ENCODE data around the gene GPR155.
A peak's percentile ranks its signal among the peaks of the same experiment; 100 is the strongest.
"Not testable (repeated sequence)": the region's sequence is repeated elsewhere in the genome, so short reads cannot be mapped to it uniquely, and the experiment has no call there.

GPR155 gene

DNA sequence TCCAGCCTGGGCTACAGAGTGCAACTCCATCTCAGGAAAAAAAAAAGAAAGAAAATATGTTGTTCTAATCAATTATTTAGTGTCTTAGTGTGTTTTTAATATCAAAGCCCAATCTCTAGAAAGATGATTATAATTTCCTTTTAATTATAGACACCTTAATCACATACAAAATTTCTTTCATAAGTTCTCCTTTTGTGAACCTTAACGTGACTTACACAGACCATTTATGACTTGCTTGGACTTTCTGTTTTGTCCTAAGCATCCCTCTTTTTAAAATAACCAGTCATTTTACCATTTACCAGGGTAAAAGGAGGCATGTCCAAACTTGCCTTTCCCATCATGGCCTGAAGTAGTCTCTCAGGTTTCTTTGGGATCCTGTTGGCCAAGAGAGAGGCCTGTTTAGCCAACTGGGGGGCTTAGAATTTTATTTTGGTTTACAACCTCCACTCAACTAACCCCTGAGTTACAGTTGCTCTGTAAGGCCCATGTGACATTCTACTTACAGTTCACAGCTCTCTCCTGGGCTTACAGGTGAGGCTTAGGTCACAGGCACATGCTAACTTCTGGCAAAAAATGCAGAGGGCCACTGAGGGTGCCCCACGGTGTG lies 23.9 kb upstream of the GPR155 start:
- no peak for TF ChIP-seq GATA1 (IDR thresholded peaks at IDR 0.05; ENCODE audit: low read depth, low read length)
- TF ChIP-seq POLR2A (IDR thresholded peaks at IDR 0.05; ENCODE audit: low read length): no peak

GRCh38 chr2:174503161-174503809 lies 16.5 kb upstream of the GPR155 start:
- TF ChIP-seq GATA1 (IDR thresholded peaks at IDR 0.05; ENCODE audit: low read depth, low read length) (no peak), POLR2A (IDR thresholded peaks at IDR 0.05; ENCODE audit: low read length) (no peak)
- no peak for DNase-seq

More for the DNA sequence above, 23.9 kb upstream of the GPR155 start:
- peak; percentile 41 to 42 for DNase-seq

DNA sequence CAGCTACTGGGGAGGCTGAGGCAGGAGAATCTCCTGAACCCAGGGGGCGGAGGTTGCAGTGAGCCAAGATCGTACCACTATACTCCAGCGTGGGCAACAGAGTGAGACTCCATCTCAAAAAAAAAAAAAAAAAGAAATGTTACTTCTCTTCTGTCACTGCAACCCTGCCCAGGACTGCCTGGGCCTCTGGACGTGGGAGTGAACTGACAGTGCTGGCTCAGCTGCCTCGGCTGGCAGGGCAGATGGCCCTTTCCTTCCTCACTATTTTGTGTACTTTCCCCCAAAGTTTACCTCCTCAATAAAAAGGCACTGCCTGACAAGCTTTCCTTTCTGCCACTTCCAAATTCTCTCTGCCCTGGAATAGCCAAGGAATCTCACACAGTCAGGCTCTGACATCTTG lies 12.5 kb upstream of the GPR155 start:
- DNase-seq: no peak
- TF ChIP-seq POLR2A (IDR thresholded peaks at IDR 0.05; ENCODE audit: low read length) (no peak), GATA1 (IDR thresholded peaks at IDR 0.05; ENCODE audit: low read depth, low read length) (no peak)

GRCh38 chr2:174495365-174496012 lies 8.7 kb upstream of the GPR155 start:
- DNase-seq: no peak
- TF ChIP-seq GATA1 (IDR thresholded peaks at IDR 0.05; ENCODE audit: low read depth, low read length): no peak
- TF ChIP-seq POLR2A (IDR thresholded peaks at IDR 0.05; ENCODE audit: low read length): no peak

DNA sequence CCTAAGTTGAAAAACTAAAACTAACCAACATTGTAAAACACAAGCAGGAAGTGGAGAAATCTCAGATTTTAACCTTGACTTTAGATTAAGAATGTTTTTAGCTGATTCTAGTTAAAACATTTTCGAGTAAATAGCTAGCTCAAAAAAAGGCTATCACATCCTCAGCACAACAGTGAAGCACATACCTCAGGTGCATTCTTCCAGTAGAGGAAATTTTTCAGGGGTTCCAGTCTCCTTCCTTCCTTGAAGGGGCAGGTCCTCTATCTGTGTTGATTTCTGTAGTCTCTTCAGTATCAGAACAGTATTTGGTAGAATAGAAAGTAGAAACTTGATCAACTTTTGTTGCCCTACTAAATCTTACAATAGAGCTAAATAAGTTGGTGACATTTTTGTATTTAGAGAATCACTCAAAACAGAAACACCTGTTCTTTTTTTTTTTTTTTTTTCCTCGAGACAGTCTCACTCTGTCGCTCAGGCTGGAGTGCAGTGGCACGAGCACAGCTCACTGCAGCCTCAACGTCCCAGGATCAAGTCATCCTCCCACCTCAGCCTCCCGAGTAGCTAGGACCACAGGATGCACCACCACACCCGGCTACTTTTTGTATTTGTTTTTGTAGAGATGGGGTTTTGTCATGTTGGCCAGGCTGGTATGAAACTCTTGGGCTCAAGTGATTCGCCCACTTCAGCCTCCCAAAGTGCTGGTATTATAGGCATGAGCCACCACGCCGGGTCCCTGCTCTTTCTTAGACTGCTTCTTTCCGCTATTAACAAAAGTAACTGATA lies 6.9 kb upstream of the GPR155 start:
- no peak for TF ChIP-seq POLR2A (IDR thresholded peaks at IDR 0.05; ENCODE audit: low read length)
- TF ChIP-seq GATA1 (IDR thresholded peaks at IDR 0.05; ENCODE audit: low read depth, low read length): no peak
- no peak for DNase-seq

DNA sequence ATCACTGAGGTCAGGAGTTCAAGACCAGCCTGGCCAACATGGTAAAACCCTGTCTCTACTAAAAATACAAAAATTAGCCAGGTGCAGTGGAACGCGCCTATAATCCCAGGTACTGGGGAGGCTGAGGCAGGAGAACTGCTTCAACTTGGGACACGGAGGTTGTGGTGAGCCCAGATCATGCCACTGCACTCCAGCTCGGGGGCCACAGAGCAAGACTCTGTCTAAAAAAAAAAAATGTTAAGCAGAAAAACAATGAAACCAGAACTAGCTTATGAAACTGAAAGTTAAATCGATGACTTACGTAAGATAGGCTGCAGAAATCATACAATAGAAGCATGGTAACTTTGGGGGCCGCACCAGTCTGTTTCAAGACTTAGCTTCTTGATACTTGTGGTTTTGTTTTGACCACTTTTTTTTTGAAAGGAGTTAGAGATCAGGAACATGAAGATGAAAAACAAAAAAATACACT lies 6.2 kb upstream of the GPR155 start:
- no peak for DNase-seq

DNA sequence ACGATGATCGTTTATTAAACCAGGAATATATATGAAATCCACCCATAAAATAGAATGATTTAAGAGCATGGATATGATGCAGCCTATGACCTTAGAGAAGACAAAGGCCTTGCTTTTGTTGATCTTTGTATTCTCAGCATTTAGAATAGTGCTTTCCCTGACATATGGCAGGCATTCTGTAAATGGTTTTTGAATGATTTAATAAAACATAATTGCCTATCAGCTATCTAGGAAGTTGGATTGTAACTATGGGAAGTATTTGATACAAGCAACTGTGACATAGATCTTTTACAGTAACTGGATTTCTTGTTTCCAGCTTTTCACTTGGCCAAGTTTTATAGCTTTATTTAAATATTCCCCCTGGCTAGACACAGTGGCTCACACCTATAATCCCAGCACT lies 5.1 kb upstream of the GPR155 start:
- no peak for TF ChIP-seq GATA1 (IDR thresholded peaks at IDR 0.05; ENCODE audit: low read depth, low read length)
- DNase-seq: no peak

More for the DNA sequence above, 6.2 kb upstream of the GPR155 start:
- TF ChIP-seq POLR2A (IDR thresholded peaks at IDR 0.05; ENCODE audit: low read length): no peak
- TF ChIP-seq GATA1 (IDR thresholded peaks at IDR 0.05; ENCODE audit: low read depth, low read length): no peak

- no peak for DNase-seq
- no peak for TF ChIP-seq POLR2A (IDR thresholded peaks at IDR 0.05; ENCODE audit: low read length)
- no peak for TF ChIP-seq GATA1 (IDR thresholded peaks at IDR 0.05; ENCODE audit: low read depth, low read length)
Measured at GRCh38 chr2:174490051-174490450, 3.2 kb upstream of the GPR155 start.

- not testable (repeated sequence) for DNase-seq
Measured at GRCh38 chr2:174489520-174489919, 2.7 kb upstream of the GPR155 start.

DNA sequence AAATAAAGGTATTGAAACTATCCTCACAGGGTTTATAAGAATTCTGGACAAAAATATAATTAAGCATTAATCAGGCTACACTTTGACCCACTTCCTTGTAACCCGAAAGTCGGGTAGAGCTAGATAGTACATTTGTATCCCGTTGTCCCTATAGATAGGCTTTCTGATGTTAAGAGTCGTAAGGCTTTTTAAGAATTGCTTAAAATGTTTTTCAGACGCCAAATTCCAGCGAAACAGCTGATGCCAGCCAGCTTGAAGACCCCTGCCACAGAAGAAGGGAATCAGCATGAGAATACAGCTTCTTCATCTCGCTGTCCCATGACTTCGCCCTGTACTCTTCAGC lies 962 bp upstream of the GPR155 start:
- no peak for DNase-seq
- TF ChIP-seq GATA1 (IDR thresholded peaks at IDR 0.05; ENCODE audit: low read depth, low read length): no peak
- no peak for TF ChIP-seq POLR2A (IDR thresholded peaks at IDR 0.05; ENCODE audit: low read length)

DNA sequence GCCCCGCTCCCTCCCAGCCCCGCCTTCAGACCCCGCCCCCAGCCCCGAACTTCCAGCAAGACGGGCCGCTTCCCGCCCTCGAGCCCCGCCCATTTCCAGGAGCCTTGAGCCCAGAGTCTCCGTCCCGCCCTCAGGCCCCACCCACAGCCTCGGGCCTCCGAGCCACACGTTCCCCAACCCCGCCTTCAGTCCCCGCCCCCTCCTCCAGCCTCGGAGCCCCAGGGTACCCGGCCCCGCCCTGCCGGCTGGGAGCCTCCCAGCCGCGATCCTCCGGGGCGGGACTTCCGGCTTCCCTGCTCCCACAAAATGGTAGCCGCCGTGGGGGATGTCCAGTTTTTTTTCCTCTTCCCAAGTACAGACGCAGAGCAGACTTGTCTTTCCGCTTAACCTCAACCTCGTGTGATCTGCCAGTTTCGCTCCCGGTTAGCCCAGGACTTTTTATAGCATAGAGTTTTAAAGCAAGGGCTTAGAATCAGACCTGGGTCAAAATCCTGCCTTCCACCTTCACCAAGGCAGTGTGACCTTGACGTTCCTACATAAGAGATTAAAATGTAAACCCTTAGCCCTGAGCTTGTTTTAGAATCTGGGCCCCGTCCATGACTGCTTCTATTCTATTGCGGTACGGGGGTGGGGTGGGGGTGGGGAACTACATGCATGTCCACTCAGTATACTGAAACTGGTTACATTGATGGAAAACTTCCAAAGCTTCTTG lies 435 bp upstream of the GPR155 start:
- TF ChIP-seq GATA1 (IDR thresholded peaks at IDR 0.05; ENCODE audit: low read depth, low read length) (no peak), POLR2A (IDR thresholded peaks at IDR 0.05; ENCODE audit: low read length) (peak; percentile 66)
- DNase-seq: peak; percentile 98 to 99

DNA sequence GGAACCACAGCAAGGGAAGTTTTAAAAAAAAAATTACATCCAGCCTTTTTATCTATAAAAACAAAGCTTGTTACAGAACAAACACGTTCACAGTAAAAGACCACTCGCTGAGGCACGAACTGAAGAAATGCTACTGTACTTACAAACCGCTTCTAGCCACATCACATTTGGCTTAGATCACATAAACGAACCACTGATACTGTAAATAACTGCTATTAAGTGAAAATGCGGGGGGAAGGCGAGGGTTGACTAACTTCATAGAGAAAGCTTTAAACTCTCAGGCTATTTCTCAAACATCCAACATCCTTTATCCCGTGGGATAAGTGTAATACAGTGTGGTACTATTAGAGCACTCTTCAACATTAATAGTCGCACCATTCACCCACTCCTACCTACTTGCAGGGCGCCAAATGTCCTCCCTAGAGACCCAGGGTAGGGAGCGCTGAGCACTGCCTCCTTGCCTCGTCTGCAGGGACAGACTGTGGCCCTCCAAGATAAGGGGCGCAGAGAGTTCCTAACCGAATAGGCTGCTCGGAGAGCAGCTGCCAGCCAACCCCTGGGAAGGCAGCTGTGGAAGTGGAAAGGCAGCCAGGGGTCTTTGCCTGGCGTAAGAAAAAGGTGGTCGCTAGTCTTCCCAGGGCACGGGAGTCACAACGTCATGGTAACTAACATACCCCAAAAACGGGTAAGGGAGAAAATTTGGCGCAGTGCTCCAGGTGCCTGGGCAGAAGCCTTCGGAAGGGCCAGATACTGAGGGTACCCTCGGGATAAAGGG lies 854 bp downstream of the GPR155 start:
- peak; percentile 74 to 87 for DNase-seq
- TF ChIP-seq POLR2A (IDR thresholded peaks at IDR 0.05; ENCODE audit: low read length) (peak; percentile 65), GATA1 (IDR thresholded peaks at IDR 0.05; ENCODE audit: low read depth, low read length) (no peak)

- not testable (repeated sequence) for DNase-seq
Measured at GRCh38 chr2:174485045-174485444, 1.8 kb downstream of the GPR155 start.
